ENCODE results near the gene CDC45. TPM values are rescaled to one million over a fixed set of nuclear protein-coding genes. Genes with fewer than 3 reads are reported as not detected.

The CDC45 gene
- polyA plus RNA-seq, 1 donor (not counting 4 experiments of a cell fraction or from before 2014, with no cell fraction given), result 22.7 TPM

DNA sequence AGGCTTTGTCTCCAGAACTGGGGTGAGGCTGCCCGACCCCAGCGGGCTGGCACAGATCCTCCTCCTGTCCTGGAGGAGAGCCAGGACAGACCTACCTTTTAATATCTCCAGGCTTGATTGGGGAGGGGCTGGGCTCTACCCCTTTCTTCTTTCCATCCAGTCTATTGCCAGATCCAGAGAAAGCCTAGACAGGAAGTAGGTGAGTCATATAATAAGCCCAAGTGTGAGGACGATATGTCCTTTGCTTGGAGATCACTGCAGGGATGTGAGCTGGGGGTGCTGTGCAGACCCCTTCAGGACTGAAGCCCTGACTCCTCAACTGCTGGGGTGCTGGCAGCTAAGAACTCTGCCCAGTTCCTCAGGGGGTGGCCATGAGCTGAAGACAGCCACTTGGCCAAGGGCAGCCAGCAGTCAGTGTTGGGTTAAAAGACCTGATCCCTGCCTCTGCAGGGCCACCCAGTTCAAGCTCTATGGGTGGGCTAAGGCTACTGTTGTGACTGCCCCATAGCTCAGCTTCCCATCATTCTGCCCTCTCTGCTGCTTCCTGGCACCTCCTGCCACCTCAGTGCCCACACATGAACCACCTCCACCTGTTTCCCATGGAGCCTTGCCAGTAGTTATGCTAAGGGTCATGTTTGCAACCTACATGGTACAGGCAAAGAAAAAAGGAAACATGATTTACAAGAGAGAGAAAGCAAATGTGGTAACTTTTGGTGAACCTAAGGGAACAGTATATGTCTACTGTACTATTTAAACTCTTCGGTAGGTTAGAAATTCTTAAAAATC lies 23.9 kb upstream of the CDC45 start:
- Histone ChIP-seq H3K27me3 (ENCODE audit: control insufficient read depth, extremely low read depth, insufficient read depth, low read length) (no peaks in the 10 kb centered on the region), H4K20me1 (ENCODE audit: control insufficient read depth, extremely low read depth, insufficient read depth, low read length) (no peaks in the 10 kb centered on the region), H2AFZ (ENCODE audit: control insufficient read depth, low read length) (no peak overlapping the region), H3K9ac (ENCODE audit: control insufficient read depth, extremely low read depth, insufficient read depth, low read length) (no peak overlapping the region), H3K27ac (ENCODE audit: control insufficient read depth, insufficient read depth, low read length) (no peak overlapping the region), H3K9me1 (ENCODE audit: control insufficient read depth, extremely low read depth, insufficient read depth, low read length) (no peaks in the 10 kb centered on the region), H3K79me2 (ENCODE audit: control insufficient read depth, insufficient read depth, low read length) (no peaks in the 10 kb centered on the region), H3K36me3 (ENCODE audit: control insufficient read depth in 2 of 2, extremely low read depth in 1 of 2, insufficient read depth in 2 of 2, low read length in 2 of 2) (peaks cover 39 to 44% of the 10 kb centered on the region in 2 experiments), H3K4me2 (ENCODE audit: control insufficient read depth, extremely low read depth, insufficient read depth, low read depth, low read length) (no peak overlapping the region), H3K4me1 (ENCODE audit: control insufficient read depth, extremely low read depth, insufficient read depth, low read length) (peaks cover 10% of the 10 kb centered on the region), H3K9me3 (ENCODE audit: control insufficient read depth, low read depth, low read length) (no peaks in the 10 kb centered on the region), H3K4me3 (ENCODE audit: control insufficient read depth in 2 of 3, extremely low read depth in 1 of 3, insufficient read depth in 2 of 3, low read depth in 1 of 3, low read length in 3 of 3) (no peak overlapping the region)
- no peak for DNase-seq (ENCODE audit: low read depth, low spot score)
- no peak for FAIRE-seq
- no peak for TF ChIP-seq EZH2 (IDR thresholded peaks at IDR 0.05; ENCODE audit: low read length)
- TF ChIP-seq CTCF (optimal IDR thresholded peaks at IDR 0.05 in 1 of 3, IDR thresholded peaks at IDR 0.05 in 1 of 3, conservative IDR thresholded peaks at IDR 0.05 in 1 of 3; ENCODE audit: extremely low read depth in 1 of 3, insufficient read depth in 2 of 3, low read length in 3 of 3), result no peak
- dilution Hi-C loops (cut with MboI; ENCODE audit: extremely low pct_ligation_motif_present, low sequenced_read_pairs), result no loop called here

- TF ChIP-seq CTCF (optimal IDR thresholded peaks at IDR 0.05 in 1 of 3, IDR thresholded peaks at IDR 0.05 in 1 of 3, conservative IDR thresholded peaks at IDR 0.05 in 1 of 3; ENCODE audit: extremely low read depth in 1 of 3, insufficient read depth in 2 of 3, low read length in 3 of 3) (no peak), EZH2 (IDR thresholded peaks at IDR 0.05; ENCODE audit: low read length) (no peak)
- Histone ChIP-seq H3K9me1 (ENCODE audit: control insufficient read depth, extremely low read depth, insufficient read depth, low read length) (no peaks in the 10 kb centered on the region), H3K9ac (ENCODE audit: control insufficient read depth, extremely low read depth, insufficient read depth, low read length) (no peak overlapping the region), H3K4me2 (ENCODE audit: control insufficient read depth, extremely low read depth, insufficient read depth, low read depth, low read length) (no peak overlapping the region), H3K9me3 (ENCODE audit: control insufficient read depth, low read depth, low read length) (no peaks in the 10 kb centered on the region), H3K4me3 (ENCODE audit: control insufficient read depth in 2 of 3, extremely low read depth in 1 of 3, insufficient read depth in 2 of 3, low read depth in 1 of 3, low read length in 3 of 3) (no peak overlapping the region), H3K79me2 (ENCODE audit: control insufficient read depth, insufficient read depth, low read length) (no peaks in the 10 kb centered on the region), H3K36me3 (ENCODE audit: control insufficient read depth in 2 of 2, extremely low read depth in 1 of 2, insufficient read depth in 2 of 2, low read length in 2 of 2) (peaks cover 38 to 44% of the 10 kb centered on the region in 2 experiments), H3K27me3 (ENCODE audit: control insufficient read depth, extremely low read depth, insufficient read depth, low read length) (no peaks in the 10 kb centered on the region), H2AFZ (ENCODE audit: control insufficient read depth, low read length) (no peak overlapping the region), H3K27ac (ENCODE audit: control insufficient read depth, insufficient read depth, low read length) (no peak overlapping the region), H3K4me1 (ENCODE audit: control insufficient read depth, extremely low read depth, insufficient read depth, low read length) (peaks cover 10% of the 10 kb centered on the region), H4K20me1 (ENCODE audit: control insufficient read depth, extremely low read depth, insufficient read depth, low read length) (no peaks in the 10 kb centered on the region)
- DNase-seq (ENCODE audit: low read depth, low spot score) (no peak), FAIRE-seq (no peak)
- dilution Hi-C loops (cut with MboI; ENCODE audit: extremely low pct_ligation_motif_present, low sequenced_read_pairs), result no loop called here
Measured at GRCh38 chr22:19456541-19456940, 23.2 kb upstream of the CDC45 start.
